ENCODE measurements around the gene TANK. TPM values are rescaled to one million over a fixed set of nuclear protein-coding genes. Genes with fewer than 3 reads are reported as not detected.

Gene TANK
- polyA plus RNA-seq, 1 donor from 2014 or later: 58.1 TPM

GRCh38 chr2:161208527-161209139 lies 48.4 kb downstream of the TANK start:
- no peak for TF ChIP-seq POLR2AphosphoS5 (IDR thresholded peaks at IDR 0.05)
- no peak for TF ChIP-seq MXI1 (conservative IDR thresholded peaks at IDR 0.05; ENCODE audit: poor library complexity, severe bottlenecking)
- no peak for TF ChIP-seq EP300 (conservative IDR thresholded peaks at IDR 0.05; ENCODE audit: poor library complexity, severe bottlenecking)
- TF ChIP-seq CTCF (IDR thresholded peaks at IDR 0.05; ENCODE audit: poor library complexity, severe bottlenecking): no peak
- TF ChIP-seq EZH2 (IDR thresholded peaks at IDR 0.05; ENCODE audit: borderline replicate concordance, insufficient read depth, low read length, poor library complexity, severe bottlenecking): no peak
- TF ChIP-seq TAF1 (IDR thresholded peaks at IDR 0.05; ENCODE audit: low read depth): no peak
- TF ChIP-seq REST (IDR thresholded peaks at IDR 0.05; ENCODE audit: borderline replicate concordance): no peak
- no peak for TF ChIP-seq SMC3 (conservative IDR thresholded peaks at IDR 0.05; ENCODE audit: poor library complexity)
- TF ChIP-seq RAD21 (conservative IDR thresholded peaks at IDR 0.05): no peak
- no peak overlapping the region for H3K9ac ChIP-seq (ENCODE audit: low read length)
- H3K9me3 ChIP-seq (ENCODE audit: low read length): no peaks in the 10 kb centered on the region
- no peak overlapping the region for H2AFZ ChIP-seq (ENCODE audit: low read depth, low read length)
- H3K79me2 ChIP-seq (replicated peaks; ENCODE audit: insufficient read depth, low read length): no peaks in the 10 kb centered on the region
- H3K9me2 ChIP-seq (ENCODE audit: insufficient read depth, low read length): no peaks in the 10 kb centered on the region
- H3K4me3 ChIP-seq (ENCODE audit: low read length): no peak overlapping the region
- no peak overlapping the region for H3K27ac ChIP-seq (ENCODE audit: low read length)
- H3F3A ChIP-seq (ENCODE audit: insufficient read depth, low read length, poor library complexity, severe bottlenecking): no peaks in the 10 kb centered on the region
- H4K20me1 ChIP-seq (ENCODE audit: insufficient read depth): no peaks in the 10 kb centered on the region
- H3K36me3 ChIP-seq (ENCODE audit: insufficient read depth, low read length): peaks cover 6% of the 10 kb centered on the region
- H3K4me2 ChIP-seq (ENCODE audit: low read length): no peak overlapping the region
- no peaks in the 10 kb centered on the region for H3K27me3 ChIP-seq (ENCODE audit: insufficient read depth, low read depth, low read length)

GRCh38 chr2:161209902-161210301 lies 49.7 kb downstream of the TANK start:
- Histone ChIP-seq H3K27ac (ENCODE audit: low read length) (no peak overlapping the region), H3K4me3 (ENCODE audit: low read length) (no peak overlapping the region), H3K9me2 (ENCODE audit: insufficient read depth, low read length) (no peaks in the 10 kb centered on the region), H4K20me1 (ENCODE audit: insufficient read depth) (no peaks in the 10 kb centered on the region), H3K9ac (ENCODE audit: low read length) (no peak overlapping the region), H2AFZ (ENCODE audit: low read depth, low read length) (no peak overlapping the region), H3K79me2 (replicated peaks; ENCODE audit: insufficient read depth, low read length) (no peaks in the 10 kb centered on the region), H3K4me2 (ENCODE audit: low read length) (peak overlapping the region; percentile 7), H3K9me3 (ENCODE audit: low read length) (no peaks in the 10 kb centered on the region), H3F3A (ENCODE audit: insufficient read depth, low read length, poor library complexity, severe bottlenecking) (no peaks in the 10 kb centered on the region), H3K36me3 (ENCODE audit: insufficient read depth, low read length) (peaks cover 6% of the 10 kb centered on the region), H3K27me3 (ENCODE audit: insufficient read depth, low read depth, low read length) (no peaks in the 10 kb centered on the region)
- TF ChIP-seq CTCF (IDR thresholded peaks at IDR 0.05; ENCODE audit: poor library complexity, severe bottlenecking) (no peak), TAF1 (IDR thresholded peaks at IDR 0.05; ENCODE audit: low read depth) (no peak), SMC3 (conservative IDR thresholded peaks at IDR 0.05; ENCODE audit: poor library complexity) (no peak), EP300 (conservative IDR thresholded peaks at IDR 0.05; ENCODE audit: poor library complexity, severe bottlenecking) (peak; percentile 49)
